ENCODE data around the gene TMEM86A.

GRCh38 chr11:18657673-18658072 is 40.9 kb upstream of the TMEM86A start:
- no peak for TF ChIP-seq POLR2A (IDR thresholded peaks at IDR 0.05; ENCODE audit: low read length)
- TF ChIP-seq POLR2AphosphoS2 (conservative IDR thresholded peaks at IDR 0.05; ENCODE audit: low read length), result no peak
- TF ChIP-seq CTCF (IDR thresholded peaks at IDR 0.05), result no peak
- TF ChIP-seq CEBPB (IDR thresholded peaks at IDR 0.05), result no peak
- TF ChIP-seq JUN (IDR thresholded peaks at IDR 0.05), result no peak
- TF ChIP-seq HOXB13 (CRISPR knock-in tag; IDR thresholded peaks at IDR 0.05; ENCODE audit: low read depth), result no peak
- TF ChIP-seq EP300 (IDR thresholded peaks at IDR 0.05), result no peak
- TF ChIP-seq MAX (IDR thresholded peaks at IDR 0.05), result no peak
- no peak for TF ChIP-seq NR3C1 (IDR thresholded peaks at IDR 0.05)
- TF ChIP-seq E2F6 (IDR thresholded peaks at IDR 0.05; ENCODE audit: borderline replicate concordance, low read depth), result no peak
- TF ChIP-seq TP53 (CRISPR knock-in tag; IDR thresholded peaks at IDR 0.05), result no peak
- no peak for TF ChIP-seq RAD21 (conservative IDR thresholded peaks at IDR 0.05 in 1 of 2, IDR thresholded peaks at IDR 0.05 in 1 of 2)
